SK-N-MC (cell line): Measurements from ENCODE around the gene ALOX12B.

Source experiments
- EZH2 ChIP-seq: fragments of 200-600 bp; sonication (generic); IDR thresholded peaks from one replicate; pipeline ENCODE4 v1.6.1; 2017; ENCODE audit warnings: antibody characterized with exemption
- POLR2AphosphoS5 ChIP-seq: IDR thresholded peaks from 2 replicates; pipeline ENCODE4 v1.6.1; 2012; ENCODE audit warnings: mild to moderate bottlenecking, low read depth, low read length, borderline replicate concordance

- TF ChIP-seq EZH2 (no peak), POLR2AphosphoS5 (no peak)
Observed at GRCh38 chr17:8032442-8032841, 55.1 kb downstream of the ALOX12B start.
